Measurements from ENCODE around the gene TOLLIP. TPM values are rescaled to one million over a fixed set of nuclear protein-coding genes. Genes with fewer than 3 reads are reported as not detected.

Gene TOLLIP
- total RNA-seq, 1 experiment from 2014 or later, result 32.3 TPM

DNA sequence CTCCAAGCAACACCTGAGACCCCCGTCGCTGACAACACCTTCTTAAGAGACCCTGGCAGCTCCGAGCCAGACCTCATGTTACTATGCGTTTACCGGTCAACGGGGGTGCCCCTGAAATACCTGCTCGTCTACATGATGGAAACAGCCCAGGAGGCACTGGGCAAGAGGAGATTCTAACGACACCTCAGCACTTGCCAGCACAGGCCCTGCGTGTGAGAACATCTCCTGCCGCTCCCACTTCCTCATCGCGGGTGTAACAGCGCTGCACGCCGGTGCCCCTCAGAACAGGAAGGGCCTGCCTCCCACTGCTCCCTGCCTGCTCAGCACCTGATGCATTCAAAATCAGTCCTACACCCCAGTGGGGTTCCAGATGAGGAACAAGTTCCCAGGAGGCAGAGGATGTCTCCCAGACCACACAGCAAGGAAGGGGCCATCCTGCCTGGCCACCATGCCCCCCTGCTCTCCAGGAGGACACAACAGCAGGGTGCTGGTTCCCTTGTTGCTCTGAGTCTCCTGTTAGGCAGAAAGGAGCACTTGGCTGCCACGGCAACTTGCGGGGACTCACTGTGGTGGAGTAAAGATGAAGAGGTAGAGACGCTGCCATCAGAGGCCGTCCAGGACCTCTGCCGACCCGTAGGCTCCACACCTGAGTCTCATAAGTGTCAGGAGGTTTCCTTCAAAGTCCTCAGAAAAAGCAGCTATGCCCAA lies 2.1 kb downstream of the TOLLIP start:
- H3K4me1 Mint-ChIP-seq, result peaks cover 18% of the 10 kb centered on the region
- peaks cover 3% of the 10 kb centered on the region; the same call in 1 of the 2 replicates for H3K36me3 Mint-ChIP-seq
- H3K27me3 Mint-ChIP-seq (ENCODE audit: low read depth), result peaks cover 20% of the 10 kb centered on the region
- ChIA-PET CTCF (no interaction called here), POLR2A (no interaction called here)
- H3K27ac Mint-ChIP-seq, result no peak overlapping the region
- ATAC-seq (no peak), DNase-seq (ENCODE audit: low spot score) (no peak)
- H3K4me3 Mint-ChIP-seq, result no peak overlapping the region
- peaks cover 16% of the 10 kb centered on the region for H3K9me3 Mint-ChIP-seq
- TF ChIP-seq TEAD1 (CRISPR knock-in tag; IDR thresholded peaks at IDR 0.05) (no peak), EMX1 (CRISPR knock-in tag; IDR thresholded peaks at IDR 0.05) (no peak), ESRRA (CRISPR knock-in tag; IDR thresholded peaks at IDR 0.05; ENCODE audit: borderline replicate concordance) (no peak), SOX15 (CRISPR knock-in tag; IDR thresholded peaks at IDR 0.05) (no peak), ZNF317 (CRISPR knock-in tag; IDR thresholded peaks at IDR 0.05; ENCODE audit: borderline replicate concordance, low read depth) (no peak), NFE2L1 (CRISPR knock-in tag; IDR thresholded peaks at IDR 0.05) (no peak), ZNF121 (CRISPR knock-in tag; IDR thresholded peaks at IDR 0.05) (no peak), ELF4 (CRISPR knock-in tag; IDR thresholded peaks at IDR 0.05; ENCODE audit: low read depth) (no peak), HMGA2 (CRISPR knock-in tag; IDR thresholded peaks at IDR 0.05) (no peak), GTF2I (CRISPR knock-in tag; conservative IDR thresholded peaks at IDR 0.05) (no peak)
- TF ChIP-seq, protein P1, sequence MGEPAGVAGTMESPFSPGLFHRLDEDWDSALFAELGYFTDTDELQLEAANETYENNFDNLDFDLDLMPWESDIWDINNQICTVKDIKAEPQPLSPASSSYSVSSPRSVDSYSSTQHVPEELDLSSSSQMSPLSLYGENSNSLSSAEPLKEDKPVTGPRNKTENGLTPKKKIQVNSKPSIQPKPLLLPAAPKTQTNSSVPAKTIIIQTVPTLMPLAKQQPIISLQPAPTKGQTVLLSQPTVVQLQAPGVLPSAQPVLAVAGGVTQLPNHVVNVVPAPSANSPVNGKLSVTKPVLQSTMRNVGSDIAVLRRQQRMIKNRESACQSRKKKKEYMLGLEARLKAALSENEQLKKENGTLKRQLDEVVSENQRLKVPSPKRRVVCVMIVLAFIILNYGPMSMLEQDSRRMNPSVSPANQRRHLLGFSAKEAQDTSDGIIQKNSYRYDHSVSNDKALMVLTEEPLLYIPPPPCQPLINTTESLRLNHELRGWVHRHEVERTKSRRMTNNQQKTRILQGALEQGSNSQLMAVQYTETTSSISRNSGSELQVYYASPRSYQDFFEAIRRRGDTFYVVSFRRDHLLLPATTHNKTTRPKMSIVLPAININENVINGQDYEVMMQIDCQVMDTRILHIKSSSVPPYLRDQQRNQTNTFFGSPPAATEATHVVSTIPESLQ (CRISPR knock-in tag; IDR thresholded peaks at IDR 0.05), result no peak
- TF ChIP-seq, protein P2, sequence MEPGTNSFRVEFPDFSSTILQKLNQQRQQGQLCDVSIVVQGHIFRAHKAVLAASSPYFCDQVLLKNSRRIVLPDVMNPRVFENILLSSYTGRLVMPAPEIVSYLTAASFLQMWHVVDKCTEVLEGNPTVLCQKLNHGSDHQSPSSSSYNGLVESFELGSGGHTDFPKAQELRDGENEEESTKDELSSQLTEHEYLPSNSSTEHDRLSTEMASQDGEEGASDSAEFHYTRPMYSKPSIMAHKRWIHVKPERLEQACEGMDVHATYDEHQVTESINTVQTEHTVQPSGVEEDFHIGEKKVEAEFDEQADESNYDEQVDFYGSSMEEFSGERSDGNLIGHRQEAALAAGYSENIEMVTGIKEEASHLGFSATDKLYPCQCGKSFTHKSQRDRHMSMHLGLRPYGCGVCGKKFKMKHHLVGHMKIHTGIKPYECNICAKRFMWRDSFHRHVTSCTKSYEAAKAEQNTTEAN (CRISPR knock-in tag; IDR thresholded peaks at IDR 0.05), result no peak
- TF ChIP-seq, protein P3, sequence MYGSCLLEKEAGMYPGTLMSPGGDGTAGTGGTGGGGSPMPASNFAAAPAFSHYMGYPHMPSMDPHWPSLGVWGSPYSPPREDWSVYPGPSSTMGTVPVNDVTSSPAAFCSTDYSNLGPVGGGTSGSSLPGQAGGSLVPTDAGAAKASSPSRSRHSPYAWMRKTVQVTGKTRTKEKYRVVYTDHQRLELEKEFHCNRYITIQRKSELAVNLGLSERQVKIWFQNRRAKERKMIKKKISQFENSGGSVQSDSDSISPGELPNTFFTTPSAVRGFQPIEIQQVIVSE (CRISPR knock-in tag; IDR thresholded peaks at IDR 0.05; ENCODE audit: borderline replicate concordance), result no peak
- TF ChIP-seq, protein P4, sequence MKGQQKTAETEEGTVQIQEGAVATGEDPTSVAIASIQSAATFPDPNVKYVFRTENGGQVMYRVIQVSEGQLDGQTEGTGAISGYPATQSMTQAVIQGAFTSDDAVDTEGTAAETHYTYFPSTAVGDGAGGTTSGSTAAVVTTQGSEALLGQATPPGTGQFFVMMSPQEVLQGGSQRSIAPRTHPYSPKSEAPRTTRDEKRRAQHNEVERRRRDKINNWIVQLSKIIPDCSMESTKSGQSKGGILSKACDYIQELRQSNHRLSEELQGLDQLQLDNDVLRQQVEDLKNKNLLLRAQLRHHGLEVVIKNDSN (CRISPR knock-in tag; IDR thresholded peaks at IDR 0.05), result no peak
- TF ChIP-seq, protein P5, sequence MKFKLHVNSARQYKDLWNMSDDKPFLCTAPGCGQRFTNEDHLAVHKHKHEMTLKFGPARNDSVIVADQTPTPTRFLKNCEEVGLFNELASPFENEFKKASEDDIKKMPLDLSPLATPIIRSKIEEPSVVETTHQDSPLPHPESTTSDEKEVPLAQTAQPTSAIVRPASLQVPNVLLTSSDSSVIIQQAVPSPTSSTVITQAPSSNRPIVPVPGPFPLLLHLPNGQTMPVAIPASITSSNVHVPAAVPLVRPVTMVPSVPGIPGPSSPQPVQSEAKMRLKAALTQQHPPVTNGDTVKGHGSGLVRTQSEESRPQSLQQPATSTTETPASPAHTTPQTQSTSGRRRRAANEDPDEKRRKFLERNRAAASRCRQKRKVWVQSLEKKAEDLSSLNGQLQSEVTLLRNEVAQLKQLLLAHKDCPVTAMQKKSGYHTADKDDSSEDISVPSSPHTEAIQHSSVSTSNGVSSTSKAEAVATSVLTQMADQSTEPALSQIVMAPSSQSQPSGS (CRISPR knock-in tag; IDR thresholded peaks at IDR 0.05; ENCODE audit: borderline replicate concordance, low read depth), result no peak
- TF ChIP-seq, protein P6, sequence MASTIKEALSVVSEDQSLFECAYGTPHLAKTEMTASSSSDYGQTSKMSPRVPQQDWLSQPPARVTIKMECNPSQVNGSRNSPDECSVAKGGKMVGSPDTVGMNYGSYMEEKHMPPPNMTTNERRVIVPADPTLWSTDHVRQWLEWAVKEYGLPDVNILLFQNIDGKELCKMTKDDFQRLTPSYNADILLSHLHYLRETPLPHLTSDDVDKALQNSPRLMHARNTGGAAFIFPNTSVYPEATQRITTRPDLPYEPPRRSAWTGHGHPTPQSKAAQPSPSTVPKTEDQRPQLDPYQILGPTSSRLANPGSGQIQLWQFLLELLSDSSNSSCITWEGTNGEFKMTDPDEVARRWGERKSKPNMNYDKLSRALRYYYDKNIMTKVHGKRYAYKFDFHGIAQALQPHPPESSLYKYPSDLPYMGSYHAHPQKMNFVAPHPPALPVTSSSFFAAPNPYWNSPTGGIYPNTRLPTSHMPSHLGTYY (CRISPR knock-in tag; IDR thresholded peaks at IDR 0.05), result no peak
- TF ChIP-seq, protein P7, sequence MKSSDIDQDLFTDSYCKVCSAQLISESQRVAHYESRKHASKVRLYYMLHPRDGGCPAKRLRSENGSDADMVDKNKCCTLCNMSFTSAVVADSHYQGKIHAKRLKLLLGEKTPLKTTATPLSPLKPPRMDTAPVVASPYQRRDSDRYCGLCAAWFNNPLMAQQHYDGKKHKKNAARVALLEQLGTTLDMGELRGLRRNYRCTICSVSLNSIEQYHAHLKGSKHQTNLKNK (CRISPR knock-in tag; IDR thresholded peaks at IDR 0.05), result no peak
- TF ChIP-seq, protein P8, sequence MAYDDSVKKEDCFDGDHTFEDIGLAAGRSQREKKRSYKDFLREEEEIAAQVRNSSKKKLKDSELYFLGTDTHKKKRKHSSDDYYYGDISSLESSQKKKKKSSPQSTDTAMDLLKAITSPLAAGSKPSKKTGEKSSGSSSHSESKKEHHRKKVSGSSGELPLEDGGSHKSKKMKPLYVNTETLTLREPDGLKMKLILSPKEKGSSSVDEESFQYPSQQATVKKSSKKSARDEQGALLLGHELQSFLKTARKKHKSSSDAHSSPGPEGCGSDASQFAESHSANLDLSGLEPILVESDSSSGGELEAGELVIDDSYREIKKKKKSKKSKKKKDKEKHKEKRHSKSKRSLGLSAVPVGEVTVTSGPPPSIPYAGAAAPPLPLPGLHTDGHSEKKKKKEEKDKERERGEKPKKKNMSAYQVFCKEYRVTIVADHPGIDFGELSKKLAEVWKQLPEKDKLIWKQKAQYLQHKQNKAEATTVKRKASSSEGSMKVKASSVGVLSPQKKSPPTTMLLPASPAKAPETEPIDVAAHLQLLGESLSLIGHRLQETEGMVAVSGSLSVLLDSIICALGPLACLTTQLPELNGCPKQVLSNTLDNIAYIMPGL (CRISPR knock-in tag; IDR thresholded peaks at IDR 0.05), result no peak

Measured in WTC11 (cell line).